Suprapubic skin (tissue), 3 donors: Measurements from ENCODE around the gene NHSL1.

Experiments used
- CTCF ChIP-seq, 2 donors: fragments of 200-600 bp in 1 of 2; fragments of 450-650 bp in 1 of 2; sonication (generic) in 1 of 2; IDR thresholded peaks; one replicate each; pipeline ENCODE4 v1.5.1; 2016 to 2019; ENCODE audit warnings: antibody characterized with exemption in 2 of 2, mild to moderate bottlenecking in 1 of 2, moderate library complexity in 1 of 2
- POLR2A ChIP-seq, 2 donors: fragments of 450-650 bp; IDR thresholded peaks; one replicate each; pipeline ENCODE4 v1.6.1; 2017; ENCODE audit warnings: antibody characterized with exemption in 2 of 2, mild to moderate bottlenecking in 2 of 2, moderate library complexity in 2 of 2

GRCh38 chr6:138540468-138540867 lies 41.2 kb upstream of the NHSL1 start:
- TF ChIP-seq POLR2A (IDR thresholded peaks at IDR 0.05) (no peak), CTCF (IDR thresholded peaks at IDR 0.05) (no peak)
